HG03439 (cell line): ENCODE data around the gene FOXM1.

Experiments used
- ATAC-seq: cut with Tn5 transposase; IDR thresholded peaks from one replicate; pipeline ENCODE4 v1.9.1; 2021; ENCODE audit warnings: mild to moderate bottlenecking, moderate library complexity; ENCODE audit not compliant: unreplicated experiment

FOXM1 gene

GRCh38 chr12:2811801-2812200, 65.2 kb downstream of the FOXM1 start:
- no peak for ATAC-seq
